HepG2 (cell line): ENCODE data around the gene LSM2. TPM values are rescaled to one million over a fixed set of nuclear protein-coding genes. Genes with fewer than 3 reads are reported as not detected.
A peak's percentile ranks its signal among the peaks of the same experiment; 100 is the strongest.

ENCODE experiments used
- ARNT2 ChIP-seq: sonication (generic); formaldehyde crosslinking; IDR thresholded peaks from 2 replicates; pipeline ENCODE4 v1.8.0; 2022; ENCODE audit warnings: mild to moderate bottlenecking, low read depth, missing genetic modification reagents, moderate library complexity
- BCL6 ChIP-seq: IDR thresholded peaks from 2 replicates; pipeline ENCODE4 v1.6.1; 2016; ENCODE audit warnings: missing genetic modification reagents, missing compliant biosample characterization
- FOXA3 ChIP-seq: IDR thresholded peaks from 2 replicates; pipeline ENCODE4 v1.6.1; 2016; ENCODE audit warnings: missing genetic modification reagents, missing compliant biosample characterization
- FOXO1 ChIP-seq: sonication (generic); formaldehyde crosslinking; IDR thresholded peaks from 2 replicates; pipeline ENCODE4 v1.4.0; 2020; ENCODE audit warnings: missing genetic modification reagents
- GATAD2A ChIP-seq: IDR thresholded peaks from 2 replicates; pipeline ENCODE4 v1.6.1; 2016
- HCFC1 ChIP-seq: fragments of 150-350 bp; IDR thresholded peaks from 2 replicates; pipeline ENCODE4 v1.6.1; 2014; ENCODE audit warnings: low read depth, low read length
- HDAC1 ChIP-seq: sonication (generic); formaldehyde crosslinking; IDR thresholded peaks from 2 replicates; pipeline ENCODE4 v1.5.1; 2020; ENCODE audit warnings: mild to moderate bottlenecking, missing genetic modification reagents
- HNRNPH1 ChIP-seq: fragments of 200-400 bp; formaldehyde crosslinking; optimal IDR thresholded peaks from 2 replicates; pipeline ENCODE3; 2017; ENCODE audit warnings: mild to moderate bottlenecking, low read depth, low read length
- KMT2B ChIP-seq: IDR thresholded peaks from 2 replicates; pipeline ENCODE4 v1.6.1; 2016; ENCODE audit warnings: missing genetic modification reagents, missing compliant biosample characterization
- NFYB ChIP-seq: sonication (generic); formaldehyde crosslinking; IDR thresholded peaks from 2 replicates; pipeline ENCODE4 v1.4.0; 2020; ENCODE audit warnings: missing genetic modification reagents
- POLR2A ChIP-seq, 2 experiments: IDR thresholded peaks; 2 replicates each; pipeline ENCODE4 v1.6.1; 2011; ENCODE audit warnings: low read depth in 2 of 2, low read length in 2 of 2, mild to moderate bottlenecking in 1 of 2, moderate library complexity in 1 of 2; ENCODE audit not compliant: insufficient read depth in 1 of 2
- RARA ChIP-seq: IDR thresholded peaks from 2 replicates; pipeline ENCODE4 v1.6.1; 2016; ENCODE audit warnings: missing genetic modification reagents, missing compliant biosample characterization
- SALL2 ChIP-seq: sonication (generic); formaldehyde crosslinking; IDR thresholded peaks from 2 replicates; pipeline ENCODE4 v1.8.1; 2023; ENCODE audit warnings: mild to moderate bottlenecking, missing genetic modification reagents, inconsistent platforms
- SRF ChIP-seq: IDR thresholded peaks from 2 replicates; pipeline ENCODE4 v1.6.1; 2011; ENCODE audit warnings: mild to moderate bottlenecking, low read depth, low read length, moderate library complexity
- TARDBP ChIP-seq: sonication (generic); formaldehyde crosslinking; IDR thresholded peaks from 2 replicates; pipeline ENCODE4 v1.8.0; 2022; ENCODE audit warnings: mild to moderate bottlenecking, missing genetic modification reagents
- TEAD3 ChIP-seq: optimal IDR thresholded peaks from 2 replicates; pipeline ENCODE3; 2016; ENCODE audit warnings: borderline replicate concordance
- ZNF331 ChIP-seq: sonication (generic); formaldehyde crosslinking; IDR thresholded peaks from 2 replicates; pipeline ENCODE4 v1.4.0; 2020; ENCODE audit warnings: missing genetic modification reagents
- ZNF350 ChIP-seq: sonication (generic); formaldehyde crosslinking; IDR thresholded peaks from 2 replicates; pipeline ENCODE4 v1.4.0; 2020; ENCODE audit warnings: mild to moderate bottlenecking, low read depth, missing genetic modification reagents, borderline replicate concordance
- ZNF484 ChIP-seq: sonication (generic); formaldehyde crosslinking; IDR thresholded peaks from 2 replicates; pipeline ENCODE4 v1.5.1; 2020; ENCODE audit warnings: mild to moderate bottlenecking, low read depth, missing genetic modification reagents, borderline replicate concordance
- ZNF564 ChIP-seq: sonication (generic); formaldehyde crosslinking; IDR thresholded peaks from 2 replicates; pipeline ENCODE4 v1.8.1; 2023; ENCODE audit warnings: mild to moderate bottlenecking, missing genetic modification reagents
- ZNF614 ChIP-seq: IDR thresholded peaks from 2 replicates; pipeline ENCODE4 v1.6.1; 2018; ENCODE audit warnings: missing biosample characterization, missing genetic modification reagents, inconsistent platforms, borderline replicate concordance
- ZNF777 ChIP-seq: sonication (generic); formaldehyde crosslinking; IDR thresholded peaks from 2 replicates; pipeline ENCODE4 v1.4.0; 2020; ENCODE audit warnings: missing genetic modification reagents
- polyA plus RNA-seq, 8 experiments: library from polyadenylated mRNA; depleted of rRNA in 3 of 8; stranded (reverse) in 7 of 8; unstranded in 1 of 8; fragments of >200 nt; fragmentation: Illumina TruSeq in 4 of 8; extraction: Trizol in 4 of 8; gene quantifications; 2 replicates each; pipeline versions ENCODE4 v1.2.1 to v1.2.3, GENCODE V29; 2011 to 2016; ENCODE audit warnings: low read depth in 4 of 8, missing spikeins in 1 of 8, mixed read lengths in 1 of 8; ENCODE audit not compliant: insufficient read depth in 1 of 8
- total RNA-seq, 5 experiments: library from RNA; depleted of rRNA; stranded (reverse); fragments of >200 nt; fragmentation: Illumina TruSeq; extraction: Trizol; gene quantifications; 2 replicates each; pipeline ENCODE4 v1.2.3, GENCODE V29; 2016; ENCODE audit warnings: low read depth in 1 of 5
- TF ChIP-seq, protein P1 (sequence below): IDR thresholded peaks from 2 replicates; pipeline ENCODE4 v1.6.1; 2016; ENCODE audit warnings: mild to moderate bottlenecking
- TF ChIP-seq, protein P2 (sequence below): sonication (generic); formaldehyde crosslinking; IDR thresholded peaks from 2 replicates; pipeline ENCODE4 v1.5.0; 2020; ENCODE audit warnings: mild to moderate bottlenecking, missing genetic modification reagents
- TF ChIP-seq, protein P3 (sequence below): sonication (generic); formaldehyde crosslinking; IDR thresholded peaks from 2 replicates; pipeline ENCODE4 v1.4.0; 2020; ENCODE audit warnings: missing genetic modification reagents, low read depth, mild to moderate bottlenecking, borderline replicate concordance
- TF ChIP-seq, protein P4 (sequence below): sonication (generic); formaldehyde crosslinking; IDR thresholded peaks from 2 replicates; pipeline ENCODE4 v1.8.0; 2022; ENCODE audit warnings: missing genetic modification reagents, low read depth, mild to moderate bottlenecking, borderline replicate concordance
- TF ChIP-seq, protein P5 (sequence below): sonication (generic); formaldehyde crosslinking; IDR thresholded peaks from 2 replicates; pipeline ENCODE4 v1.4.0; 2020; ENCODE audit warnings: missing genetic modification reagents

The LSM2 gene
- total and polyA plus RNA-seq, 2 of the 13 experiments (the other 11 are each of a cell fraction or from before 2014, with no cell fraction given): 69.4 to 90.5 TPM

DNA sequence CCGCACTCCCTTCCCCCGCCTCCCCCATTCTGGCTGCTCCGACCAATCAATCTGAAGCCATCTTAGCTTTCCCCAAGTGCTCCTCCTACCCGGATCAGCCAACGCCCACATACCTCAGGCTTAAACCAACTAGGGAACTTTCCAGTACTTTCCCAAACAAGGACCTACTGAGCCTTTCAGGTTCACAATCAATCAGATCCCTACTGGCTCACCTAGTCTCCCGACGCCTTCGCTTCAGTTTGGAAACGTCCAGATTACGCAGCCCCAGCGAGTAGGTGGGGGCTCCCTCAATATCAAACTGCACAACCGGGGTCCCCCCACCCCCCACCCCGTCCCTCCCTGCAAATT is 7.9 kb upstream of the LSM2 start (continued):
- TF ChIP-seq ARNT2 (CRISPR knock-in tag) (no peak), RARA (peak; percentile 11; the same call in 1 of the 2 replicates), HNRNPH1 (no peak), SALL2 (CRISPR knock-in tag) (no peak), POLR2A (IDR thresholded peaks at IDR 0.05; ENCODE audit: insufficient read depth in 1 of 2, low read depth in 2 of 2, low read length in 2 of 2) (peak; percentile 51 to 65), TARDBP (CRISPR knock-in tag) (no peak), NFYB (CRISPR knock-in tag) (0 out of 2 replicates have a peak, but pooled peaks have one; percentile 18), ZNF331 (no peak), ZNF564 (CRISPR knock-in tag) (no peak), FOXA3 (CRISPR knock-in tag) (peak; percentile 37), SRF (peak; percentile 56; the same call in 1 of the 2 replicates), FOXO1 (no peak), ZNF350 (CRISPR knock-in tag) (no peak), ZNF777 (CRISPR knock-in tag) (no peak), ZNF484 (CRISPR knock-in tag) (no peak), TEAD3 (CRISPR knock-in tag) (peak; percentile 74), HDAC1 (peak; percentile 43; the same call in 1 of the 2 replicates), ZNF614 (CRISPR knock-in tag) (no peak; the same call in 1 of the 2 replicates), KMT2B (no peak), HCFC1 (no peak), BCL6 (CRISPR knock-in tag) (peak; percentile 66), GATAD2A (CRISPR knock-in tag) (0 out of 2 replicates have a peak, but pooled peaks have one; percentile 12)
- TF ChIP-seq, protein P1, sequence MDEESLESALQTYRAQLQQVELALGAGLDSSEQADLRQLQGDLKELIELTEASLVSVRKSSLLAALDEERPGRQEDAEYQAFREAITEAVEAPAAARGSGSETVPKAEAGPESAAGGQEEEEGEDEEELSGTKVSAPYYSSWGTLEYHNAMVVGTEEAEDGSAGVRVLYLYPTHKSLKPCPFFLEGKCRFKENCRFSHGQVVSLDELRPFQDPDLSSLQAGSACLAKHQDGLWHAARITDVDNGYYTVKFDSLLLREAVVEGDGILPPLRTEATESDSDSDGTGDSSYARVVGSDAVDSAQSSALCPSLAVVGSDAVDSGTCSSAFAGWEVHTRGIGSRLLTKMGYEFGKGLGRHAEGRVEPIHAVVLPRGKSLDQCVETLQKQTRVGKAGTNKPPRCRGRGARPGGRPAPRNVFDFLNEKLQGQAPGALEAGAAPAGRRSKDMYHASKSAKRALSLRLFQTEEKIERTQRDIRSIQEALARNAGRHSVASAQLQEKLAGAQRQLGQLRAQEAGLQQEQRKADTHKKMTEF (CRISPR knock-in tag): 0 out of 2 replicates have a peak, but pooled peaks have one; percentile 8
- TF ChIP-seq, protein P2, sequence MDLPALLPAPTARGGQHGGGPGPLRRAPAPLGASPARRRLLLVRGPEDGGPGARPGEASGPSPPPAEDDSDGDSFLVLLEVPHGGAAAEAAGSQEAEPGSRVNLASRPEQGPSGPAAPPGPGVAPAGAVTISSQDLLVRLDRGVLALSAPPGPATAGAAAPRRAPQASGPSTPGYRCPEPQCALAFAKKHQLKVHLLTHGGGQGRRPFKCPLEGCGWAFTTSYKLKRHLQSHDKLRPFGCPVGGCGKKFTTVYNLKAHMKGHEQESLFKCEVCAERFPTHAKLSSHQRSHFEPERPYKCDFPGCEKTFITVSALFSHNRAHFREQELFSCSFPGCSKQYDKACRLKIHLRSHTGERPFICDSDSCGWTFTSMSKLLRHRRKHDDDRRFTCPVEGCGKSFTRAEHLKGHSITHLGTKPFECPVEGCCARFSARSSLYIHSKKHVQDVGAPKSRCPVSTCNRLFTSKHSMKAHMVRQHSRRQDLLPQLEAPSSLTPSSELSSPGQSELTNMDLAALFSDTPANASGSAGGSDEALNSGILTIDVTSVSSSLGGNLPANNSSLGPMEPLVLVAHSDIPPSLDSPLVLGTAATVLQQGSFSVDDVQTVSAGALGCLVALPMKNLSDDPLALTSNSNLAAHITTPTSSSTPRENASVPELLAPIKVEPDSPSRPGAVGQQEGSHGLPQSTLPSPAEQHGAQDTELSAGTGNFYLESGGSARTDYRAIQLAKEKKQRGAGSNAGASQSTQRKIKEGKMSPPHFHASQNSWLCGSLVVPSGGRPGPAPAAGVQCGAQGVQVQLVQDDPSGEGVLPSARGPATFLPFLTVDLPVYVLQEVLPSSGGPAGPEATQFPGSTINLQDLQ (CRISPR knock-in tag): no peak
- TF ChIP-seq, protein P3, sequence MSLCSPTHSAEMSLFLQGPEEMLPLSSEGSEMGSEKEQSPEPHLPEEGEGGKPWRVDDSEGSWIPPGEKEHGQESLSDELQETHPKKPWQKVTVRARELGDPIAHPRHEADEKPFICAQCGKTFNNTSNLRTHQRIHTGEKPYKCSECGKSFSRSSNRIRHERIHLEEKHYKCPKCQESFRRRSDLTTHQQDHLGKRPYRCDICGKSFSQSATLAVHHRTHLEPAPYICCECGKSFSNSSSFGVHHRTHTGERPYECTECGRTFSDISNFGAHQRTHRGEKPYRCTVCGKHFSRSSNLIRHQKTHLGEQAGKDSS: no peak
- TF ChIP-seq, protein P4, sequence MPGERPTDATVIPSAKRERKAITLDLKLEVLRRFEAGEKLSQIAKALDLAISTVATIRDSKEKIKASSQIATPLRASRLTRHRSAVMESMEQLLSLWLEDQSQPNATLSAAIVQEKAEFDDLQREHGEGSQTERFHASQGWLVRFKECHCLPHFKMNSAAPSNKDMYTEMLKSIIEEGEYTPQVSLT (CRISPR knock-in tag): no peak
- TF ChIP-seq, protein P5, sequence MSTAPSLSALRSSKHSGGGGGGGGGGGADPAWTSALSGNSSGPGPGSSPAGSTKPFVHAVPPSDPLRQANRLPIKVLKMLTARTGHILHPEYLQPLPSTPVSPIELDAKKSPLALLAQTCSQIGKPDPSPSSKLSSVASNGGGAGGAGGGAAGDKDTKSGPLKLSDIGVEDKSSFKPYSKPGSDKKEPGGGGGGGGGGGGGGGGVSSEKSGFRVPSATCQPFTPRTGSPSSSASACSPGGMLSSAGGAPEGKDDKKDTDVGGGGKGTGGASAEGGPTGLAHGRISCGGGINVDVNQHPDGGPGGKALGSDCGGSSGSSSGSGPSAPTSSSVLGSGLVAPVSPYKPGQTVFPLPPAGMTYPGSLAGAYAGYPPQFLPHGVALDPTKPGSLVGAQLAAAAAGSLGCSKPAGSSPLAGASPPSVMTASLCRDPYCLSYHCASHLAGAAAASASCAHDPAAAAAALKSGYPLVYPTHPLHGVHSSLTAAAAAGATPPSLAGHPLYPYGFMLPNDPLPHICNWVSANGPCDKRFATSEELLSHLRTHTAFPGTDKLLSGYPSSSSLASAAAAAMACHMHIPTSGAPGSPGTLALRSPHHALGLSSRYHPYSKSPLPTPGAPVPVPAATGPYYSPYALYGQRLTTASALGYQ: no peak
